ENCODE results near the gene LRRC53.

DNA sequence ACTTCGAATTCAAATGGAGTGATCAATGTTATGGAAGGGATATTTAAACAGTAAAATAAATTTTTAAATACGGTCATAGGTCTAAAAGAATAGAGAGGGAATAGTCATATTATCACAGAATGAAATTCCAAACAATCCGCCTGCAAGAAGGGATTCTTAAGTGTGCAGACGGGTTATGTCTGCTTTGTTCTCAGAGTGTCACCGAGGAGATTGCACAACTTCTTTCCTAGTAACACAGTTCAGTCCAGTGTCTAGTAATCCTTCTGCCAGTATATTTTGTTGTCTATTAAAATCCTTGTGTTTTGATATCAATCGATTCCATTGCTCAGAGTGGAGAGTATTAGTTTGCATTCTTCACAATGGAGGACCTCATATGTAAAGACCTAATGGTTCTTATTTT is 48.4 kb downstream of the LRRC53 start:
- TF ChIP-seq CTCF (IDR thresholded peaks at IDR 0.05; ENCODE audit: low read length) = no peak
- TF ChIP-seq EZH2 (optimal IDR thresholded peaks at IDR 0.05; ENCODE audit: low read depth, low read length) = no peak
- no peak for TF ChIP-seq EZH2phosphoT487 (IDR thresholded peaks at IDR 0.05; ENCODE audit: low read length)

Data from MM.1S (cell line).